Loucy (cell line): ENCODE measurements around the gene SNAPC2.

ENCODE experiments used
- CTCF ChIP-seq: fragments of 200-600 bp; sonication (generic); conservative IDR thresholded peaks from 2 replicates; pipeline ENCODE4 v1.5.1; 2014; ENCODE audit warnings: mild to moderate bottlenecking, antibody characterized with exemption, low read length
- EZH2phosphoT487 ChIP-seq: fragments of 200-600 bp; IDR thresholded peaks from 2 replicates; pipeline ENCODE4 v1.6.1; 2018; ENCODE audit warnings: antibody characterized with exemption, mild to moderate bottlenecking, moderate library complexity, borderline replicate concordance

- TF ChIP-seq CTCF, result no peak
- no peak for TF ChIP-seq EZH2phosphoT487
These were observed 6.8 kb downstream of the SNAPC2 start for GRCh38 chr19:7926727-7927604.
